Endothelial cell of umbilical vein (primary cell): Measurements from ENCODE around the gene BNC1. TPM values are rescaled to one million over a fixed set of nuclear protein-coding genes. Genes with fewer than 3 reads are reported as not detected.
"Not testable (repeated sequence)": the region's sequence is repeated elsewhere in the genome, so short reads cannot be mapped to it uniquely, and the experiment has no call there.

Experiments used
- BruUV-seq: library from RNA; stranded (reverse); fragments of 400-500 nt; replicated peaks from 2 replicates; lab custom pipeline; 2021; lab: Mats Ljungman, UMichigan
- CTCF ChIA-PET: fragments of 300-600, 350-600 bp; sonication (Branson Sonifier 250); formaldehyde crosslinking; loops from one replicate; lab custom pipeline; 2021; ENCODE audit warnings: antibody characterized with exemption, inconsistent platforms; lab: Charles Lee
- POLR2A ChIA-PET: fragments of 300-600, 350-600 bp; sonication (Branson Sonifier 250); formaldehyde crosslinking; loops from one replicate; lab custom pipeline; 2021; ENCODE audit warnings: antibody characterized with exemption, inconsistent platforms; lab: Charles Lee
- DNase-seq: peaks from one replicate; pipeline ENCODE4 v3.0.0-alpha.2; 2011; ENCODE audit warnings: low read depth, low spot score
- FAIRE-seq: peaks from 2 replicates; lab custom pipeline; 2011; peaks lifted over from hg19 to GRCh38; lab: Jason Lieb, UNC
- H2AFZ ChIP-seq: 2 replicates; pipeline ENCODE4 v1.6.0; 2012; ENCODE audit warnings: low read depth, low read length, control low read depth, inconsistent platforms
- H3K27ac ChIP-seq: 2 replicates; pipeline ENCODE4 v1.5.1; 2011; ENCODE audit warnings: low read depth, mild to moderate bottlenecking, control low read depth, low read length, moderate library complexity; ENCODE audit not compliant: insufficient read depth
- H3K27me3 ChIP-seq, 2 experiments: 2 replicates each; pipeline versions ENCODE4 v1.6.0 to v1.6.1; 2011; ENCODE audit warnings: low read length in 2 of 2, mixed read lengths in 1 of 2; ENCODE audit not compliant: control insufficient read depth in 2 of 2, insufficient read depth in 2 of 2
- H3K36me3 ChIP-seq, 2 experiments: 2 replicates in 1 of 2; 3 replicates in 1 of 2; pipeline ENCODE4 v1.5.1; 2011; ENCODE audit warnings: low read length in 2 of 2, mild to moderate bottlenecking in 1 of 2, moderate library complexity in 1 of 2; ENCODE audit not compliant: control insufficient read depth in 2 of 2, insufficient read depth in 2 of 2; ENCODE audit errors: extremely low read depth in 1 of 2
- H3K4me1 ChIP-seq: 3 replicates; pipeline ENCODE4 v1.5.1; 2011; ENCODE audit warnings: mild to moderate bottlenecking, low read length; ENCODE audit not compliant: control insufficient read depth, insufficient read depth; ENCODE audit errors: extremely low read depth
- H3K4me2 ChIP-seq: 2 replicates; pipeline ENCODE4 v1.6.1; 2011; ENCODE audit warnings: low read length, control low read depth, mixed read lengths; ENCODE audit not compliant: insufficient read depth
- H3K4me3 ChIP-seq, 3 experiments: fragments of 200-600 bp in 1 of 3; sonication (generic), shearing (Covaris generic) in 1 of 3; replicated peaks in 1 of 3; 2 replicates each; pipeline ENCODE4 v1.5.1; 2011 to 2016; ENCODE audit warnings: control low read depth in 3 of 3, low read length in 3 of 3, mild to moderate bottlenecking in 2 of 3, inconsistent platforms in 1 of 3, low read depth in 1 of 3, moderate library complexity in 1 of 3; ENCODE audit not compliant: insufficient read depth in 1 of 3
- H3K79me2 ChIP-seq: 2 replicates; pipeline ENCODE4 v1.6.0; 2012; ENCODE audit warnings: low read length, inconsistent platforms; ENCODE audit not compliant: control insufficient read depth, insufficient read depth
- H3K9ac ChIP-seq: replicated peaks from 2 replicates; pipeline ENCODE3; 2011; ENCODE audit warnings: low read length, control low read depth; ENCODE audit not compliant: insufficient read depth; ENCODE audit errors: extremely low read depth
- H3K9me1 ChIP-seq: replicated peaks from 3 replicates; pipeline ENCODE4 v1.6.0; 2011; ENCODE audit warnings: mild to moderate bottlenecking, low read length; ENCODE audit not compliant: control insufficient read depth, insufficient read depth; ENCODE audit errors: extremely low read depth
- H3K9me3 ChIP-seq: replicated peaks from 2 replicates; pipeline ENCODE4 v1.5.1; 2012; ENCODE audit warnings: low read length, inconsistent platforms; ENCODE audit not compliant: control insufficient read depth, insufficient read depth
- H4K20me1 ChIP-seq: replicated peaks from 2 replicates; pipeline ENCODE3; 2011; ENCODE audit warnings: mild to moderate bottlenecking, low read length; ENCODE audit not compliant: control insufficient read depth, insufficient read depth; ENCODE audit errors: extremely low read depth
- EZH2 ChIP-seq: IDR thresholded peaks from 2 replicates; pipeline ENCODE4 v1.6.1; 2012; ENCODE audit warnings: borderline replicate concordance, low read depth, mild to moderate bottlenecking, moderate library complexity, low read length, inconsistent platforms; ENCODE audit not compliant: severe bottlenecking
- FOS ChIP-seq: IDR thresholded peaks from 2 replicates; pipeline ENCODE4 v1.6.1; 2011; ENCODE audit warnings: mild to moderate bottlenecking, low read length, moderate library complexity, borderline replicate concordance; ENCODE audit not compliant: insufficient read depth
- MYC ChIP-seq: IDR thresholded peaks from one replicate; pipeline ENCODE4 v1.6.1; 2011; ENCODE audit warnings: mild to moderate bottlenecking, low read depth, low read length
- POLR2A ChIP-seq: IDR thresholded peaks from 2 replicates; pipeline ENCODE4 v1.6.1; 2012; ENCODE audit warnings: low read depth, mild to moderate bottlenecking, control low read depth, low read length
- dilution Hi-C: fragments of 300-500 bp; cut with MboI; formaldehyde crosslinking; loops from one replicate; pipeline ENCODE4 v1.15.0; 2019; ENCODE audit warnings: low sequenced_read_pairs; ENCODE audit not compliant: extremely low pct_ligation_motif_present
- intact Hi-C: fragments of 100-400 bp; cut with micrococcal nuclease; formaldehyde crosslinking; loops from one replicate; pipeline ENCODE4 v1.10.0; 2022
- polyA plus RNA-seq, 4 experiments: library from polyadenylated mRNA; depleted of rRNA in 3 of 4; stranded (reverse) in 3 of 4; unstranded in 1 of 4; fragments of >200 nt; gene quantifications; 2 replicates each; pipeline versions ENCODE4 v1.2.1 to v1.2.3, GENCODE V29; 2011 to 2012; ENCODE audit warnings: missing spikeins in 1 of 4
- total RNA-seq: library from RNA; stranded (reverse); gene quantifications from 2 replicates; pipeline ENCODE4 v1.2.3, GENCODE V29; 2021
- TF ChIP-seq, protein P1 (sequence below), 2 donors: IDR thresholded peaks; 1 replicate in 1 of 2; 2 replicates in 1 of 2; pipeline ENCODE4 v1.5.1; 2011; ENCODE audit warnings: low read length in 2 of 2, mild to moderate bottlenecking in 2 of 2, moderate library complexity in 2 of 2, control low read depth in 1 of 2, inconsistent platforms in 1 of 2, low read depth in 1 of 2; ENCODE audit not compliant: insufficient read depth in 1 of 2; ENCODE audit errors: extremely low read depth in 1 of 2

Gene BNC1
- total and polyA plus RNA-seq, 2 donors (not counting 3 experiments of a cell fraction or from before 2014, with no cell fraction given) = 3.4 to 3.9 TPM

DNA sequence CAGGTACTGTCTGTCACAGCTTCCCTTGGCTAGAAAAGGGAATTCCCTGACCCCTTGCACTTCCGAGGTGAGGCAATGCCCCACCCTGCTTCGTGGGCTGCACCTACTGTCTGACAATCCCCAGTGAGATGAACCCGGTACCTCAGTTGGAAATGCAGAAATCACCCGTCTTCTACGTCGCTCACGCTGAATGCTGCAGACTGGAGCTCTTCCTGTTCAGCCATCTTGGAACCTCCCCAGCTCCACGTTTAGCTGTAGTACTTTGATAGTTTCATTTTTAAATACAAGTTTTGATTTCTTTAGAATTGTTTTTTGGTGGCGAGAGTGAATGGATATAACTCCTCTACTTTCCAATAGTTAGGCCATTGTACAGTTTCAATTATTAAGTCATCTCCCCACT, 59.0 kb downstream of the BNC1 start:
- H3K9me3 ChIP-seq = no peaks in the 10 kb centered on the region
- DNase-seq (no peak), FAIRE-seq (no peak)
- H3K27ac ChIP-seq = no peak overlapping the region
- dilution Hi-C loops (no loop called here), intact Hi-C loops (no loop called here)
- H3K9me1 ChIP-seq = no peaks in the 10 kb centered on the region
- CTCF ChIA-PET = no interaction called here
- TF ChIP-seq EZH2 (no peak), POLR2A (no peak), MYC (no peak), FOS (no peak)
- TF ChIP-seq, protein P1, sequence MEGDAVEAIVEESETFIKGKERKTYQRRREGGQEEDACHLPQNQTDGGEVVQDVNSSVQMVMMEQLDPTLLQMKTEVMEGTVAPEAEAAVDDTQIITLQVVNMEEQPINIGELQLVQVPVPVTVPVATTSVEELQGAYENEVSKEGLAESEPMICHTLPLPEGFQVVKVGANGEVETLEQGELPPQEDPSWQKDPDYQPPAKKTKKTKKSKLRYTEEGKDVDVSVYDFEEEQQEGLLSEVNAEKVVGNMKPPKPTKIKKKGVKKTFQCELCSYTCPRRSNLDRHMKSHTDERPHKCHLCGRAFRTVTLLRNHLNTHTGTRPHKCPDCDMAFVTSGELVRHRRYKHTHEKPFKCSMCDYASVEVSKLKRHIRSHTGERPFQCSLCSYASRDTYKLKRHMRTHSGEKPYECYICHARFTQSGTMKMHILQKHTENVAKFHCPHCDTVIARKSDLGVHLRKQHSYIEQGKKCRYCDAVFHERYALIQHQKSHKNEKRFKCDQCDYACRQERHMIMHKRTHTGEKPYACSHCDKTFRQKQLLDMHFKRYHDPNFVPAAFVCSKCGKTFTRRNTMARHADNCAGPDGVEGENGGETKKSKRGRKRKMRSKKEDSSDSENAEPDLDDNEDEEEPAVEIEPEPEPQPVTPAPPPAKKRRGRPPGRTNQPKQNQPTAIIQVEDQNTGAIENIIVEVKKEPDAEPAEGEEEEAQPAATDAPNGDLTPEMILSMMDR (IDR thresholded peaks at IDR 0.05; ENCODE audit: extremely low read depth in 1 of 2, insufficient read depth in 1 of 2, low read depth in 1 of 2, low read length in 2 of 2) = no peak
- H3K4me1 ChIP-seq = no peaks in the 10 kb centered on the region
- H4K20me1 ChIP-seq = no peaks in the 10 kb centered on the region
- no peaks in the 10 kb centered on the region for H3K36me3 ChIP-seq
- no peak overlapping the region for H3K4me2 ChIP-seq
- H3K9ac ChIP-seq = no peak overlapping the region
- H3K79me2 ChIP-seq = no peaks in the 10 kb centered on the region
- no peak overlapping the region for H3K4me3 ChIP-seq
- H3K27me3 ChIP-seq = no peaks in the 10 kb centered on the region
- no TSS peak for BruUV-seq
- POLR2A ChIA-PET = no interaction called here
- no peak overlapping the region for H2AFZ ChIP-seq

DNA sequence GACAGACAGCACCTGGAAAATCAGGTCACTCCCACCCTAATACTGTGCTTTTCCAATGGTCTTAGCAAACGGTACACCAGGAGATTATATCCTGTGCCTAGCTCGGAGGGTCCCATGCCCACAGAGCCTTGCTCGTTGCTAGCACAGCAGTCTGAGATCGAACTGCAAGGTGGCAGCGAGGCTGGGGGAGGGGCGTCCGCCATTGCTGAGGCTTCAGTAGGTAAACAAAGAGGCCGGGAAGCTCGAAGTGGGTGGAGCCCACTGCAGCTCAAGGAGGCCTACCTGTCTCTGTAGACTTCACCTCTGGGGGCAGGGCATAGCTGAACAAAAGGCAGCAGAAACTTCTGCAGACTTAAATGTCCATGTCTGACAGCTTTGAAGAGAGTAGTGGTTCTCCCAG, 62.7 kb downstream of the BNC1 start:
- DNase-seq, POLR2A ChIA-PET, FAIRE-seq, H3K27ac ChIP-seq, BruUV-seq, H4K20me1 ChIP-seq, H3K9me1 ChIP-seq, H2AFZ ChIP-seq, H3K36me3 ChIP-seq, dilution Hi-C loops, H3K4me2 ChIP-seq, H3K4me1 ChIP-seq, H3K4me3 ChIP-seq, H3K9me3 ChIP-seq, H3K79me2 ChIP-seq, intact Hi-C loops, H3K27me3 ChIP-seq, H3K9ac ChIP-seq: not testable (repeated sequence)
- CTCF ChIA-PET = interaction anchor here (0.6 kb wide), 1 partner anchor 1114 kb away, joined by 3 read pairs; no protein-coding TSS in a partner anchor
